Choroid plexus epithelial cell (primary cell): ENCODE results near the gene TECTB.

Experiments used
- DNase-seq: peaks from one replicate; pipeline ENCODE4 v3.0.0-alpha.2; 2010; ENCODE audit warnings: low read depth
- H3K4me3 ChIP-seq: 2 replicates; pipeline ENCODE4 v1.5.1; 2011; ENCODE audit warnings: low read depth, mild to moderate bottlenecking, control low read depth, low read length, moderate library complexity
- TF ChIP-seq, protein P1 (sequence below): conservative IDR thresholded peaks from 2 replicates; pipeline ENCODE4 v1.5.1; 2011; ENCODE audit warnings: low read depth, mild to moderate bottlenecking, control low read depth, inconsistent platforms, low read length, moderate library complexity

The TECTB gene

DNA sequence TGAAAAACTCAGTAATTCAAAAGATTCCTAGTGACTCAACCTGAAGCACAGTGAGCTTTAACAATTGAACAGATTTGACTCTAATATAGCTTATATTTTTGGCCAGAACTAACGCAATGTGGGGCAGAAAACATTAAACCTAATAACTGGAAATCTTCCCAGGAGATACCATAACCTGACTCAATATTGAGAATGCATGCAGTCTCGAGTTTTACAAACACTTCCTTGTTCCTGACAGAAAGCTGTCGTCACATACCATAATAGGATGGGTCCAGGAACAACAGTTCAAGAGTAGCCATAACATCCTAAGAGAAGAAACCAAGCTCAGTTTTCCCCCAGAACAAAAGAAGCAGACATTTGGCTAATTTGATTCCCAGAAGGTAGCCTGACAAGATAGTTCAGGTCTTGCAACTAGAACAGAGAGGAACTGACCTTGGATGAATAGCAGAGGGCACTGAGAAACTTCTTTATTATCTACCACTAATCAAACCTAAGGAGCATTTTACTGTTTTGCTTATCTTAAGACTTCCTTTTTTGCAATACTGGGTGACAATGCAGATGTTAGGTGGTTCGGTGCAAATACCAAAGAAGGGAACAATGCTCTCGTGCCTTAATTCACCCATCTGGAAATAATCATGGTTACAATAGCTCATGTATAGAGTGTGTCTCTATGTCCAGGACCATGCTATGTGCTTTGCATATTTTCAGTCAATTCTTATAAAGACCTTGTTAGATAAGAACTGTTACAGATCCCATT, 52.1 kb downstream of the TECTB start:
- H3K4me3 ChIP-seq: no peak overlapping the region
- DNase-seq: peak; percentile 53
- TF ChIP-seq, protein P1, sequence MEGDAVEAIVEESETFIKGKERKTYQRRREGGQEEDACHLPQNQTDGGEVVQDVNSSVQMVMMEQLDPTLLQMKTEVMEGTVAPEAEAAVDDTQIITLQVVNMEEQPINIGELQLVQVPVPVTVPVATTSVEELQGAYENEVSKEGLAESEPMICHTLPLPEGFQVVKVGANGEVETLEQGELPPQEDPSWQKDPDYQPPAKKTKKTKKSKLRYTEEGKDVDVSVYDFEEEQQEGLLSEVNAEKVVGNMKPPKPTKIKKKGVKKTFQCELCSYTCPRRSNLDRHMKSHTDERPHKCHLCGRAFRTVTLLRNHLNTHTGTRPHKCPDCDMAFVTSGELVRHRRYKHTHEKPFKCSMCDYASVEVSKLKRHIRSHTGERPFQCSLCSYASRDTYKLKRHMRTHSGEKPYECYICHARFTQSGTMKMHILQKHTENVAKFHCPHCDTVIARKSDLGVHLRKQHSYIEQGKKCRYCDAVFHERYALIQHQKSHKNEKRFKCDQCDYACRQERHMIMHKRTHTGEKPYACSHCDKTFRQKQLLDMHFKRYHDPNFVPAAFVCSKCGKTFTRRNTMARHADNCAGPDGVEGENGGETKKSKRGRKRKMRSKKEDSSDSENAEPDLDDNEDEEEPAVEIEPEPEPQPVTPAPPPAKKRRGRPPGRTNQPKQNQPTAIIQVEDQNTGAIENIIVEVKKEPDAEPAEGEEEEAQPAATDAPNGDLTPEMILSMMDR: no peak

GRCh38 chr10:112335868-112336265, 52.7 kb downstream of the TECTB start:
- DNase-seq: no peak
- H3K4me3 ChIP-seq: no peak overlapping the region
- TF ChIP-seq, protein P1: no peak

- H3K4me3 ChIP-seq: no peak overlapping the region
- TF ChIP-seq, protein P1: no peak
- DNase-seq: no peak
These were observed 53.5 kb downstream of the TECTB start for GRCh38 chr10:112336556-112337201.

GRCh38 chr10:112338957-112339356, 55.8 kb downstream of the TECTB start:
- DNase-seq: no peak
- TF ChIP-seq, protein P1: no peak
- H3K4me3 ChIP-seq: no peak overlapping the region

- no peak overlapping the region for H3K4me3 ChIP-seq
- TF ChIP-seq, protein P1: no peak
- no peak for DNase-seq
These were observed 57.4 kb downstream of the TECTB start for GRCh38 chr10:112340601-112341000.

DNA sequence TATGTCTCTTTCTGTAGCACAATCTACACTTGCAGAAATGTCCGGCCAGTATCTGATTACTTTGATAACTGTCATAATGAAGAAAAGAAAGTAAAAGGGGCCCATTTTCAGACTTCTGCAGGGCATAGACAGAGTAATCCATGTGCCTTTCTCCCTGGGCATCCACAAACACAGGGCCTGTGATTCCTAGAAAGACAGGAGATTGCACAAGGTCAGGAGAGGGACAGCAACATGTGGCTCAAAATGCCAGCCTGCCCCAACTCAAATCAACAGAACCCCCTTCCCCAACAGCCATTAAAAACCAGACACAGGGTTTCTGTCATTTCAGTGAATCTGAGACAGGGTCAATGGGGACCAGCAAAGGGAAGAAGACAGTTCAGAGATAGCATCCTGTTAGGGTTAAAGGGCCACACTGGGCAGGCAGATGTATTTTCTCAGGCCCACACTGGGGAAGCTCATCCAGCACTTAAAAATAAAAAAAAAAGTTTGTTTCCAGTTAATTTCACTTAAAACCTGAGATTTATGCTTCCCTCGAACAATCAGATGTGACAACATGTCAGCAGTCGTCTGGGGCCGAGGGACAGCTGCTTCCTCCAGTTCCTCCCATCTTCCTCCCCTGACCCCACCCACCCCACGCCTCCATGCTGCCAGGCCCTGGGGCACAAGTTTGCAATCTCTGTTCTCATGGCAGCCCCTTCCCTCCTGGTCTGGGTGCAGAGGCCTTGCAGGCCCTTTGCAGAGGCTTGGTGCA, 60.0 kb downstream of the TECTB start:
- TF ChIP-seq, protein P1: no peak
- no peak for DNase-seq

More for the DNA sequence above, 60.0 kb downstream of the TECTB start:
- H3K4me3 ChIP-seq: no peak overlapping the region
